HG02759 (cell line): Measurements from ENCODE around the gene DAZAP1.
"Not testable (repeated sequence)": the region's sequence is repeated elsewhere in the genome, so short reads cannot be mapped to it uniquely, and the experiment has no call there.

Experiments used
- ATAC-seq: cut with Tn5 transposase; IDR thresholded peaks from one replicate; pipeline ENCODE4 v1.9.1; 2021; ENCODE audit warnings: mild to moderate bottlenecking, moderate library complexity; ENCODE audit not compliant: unreplicated experiment

Gene DAZAP1

DNA sequence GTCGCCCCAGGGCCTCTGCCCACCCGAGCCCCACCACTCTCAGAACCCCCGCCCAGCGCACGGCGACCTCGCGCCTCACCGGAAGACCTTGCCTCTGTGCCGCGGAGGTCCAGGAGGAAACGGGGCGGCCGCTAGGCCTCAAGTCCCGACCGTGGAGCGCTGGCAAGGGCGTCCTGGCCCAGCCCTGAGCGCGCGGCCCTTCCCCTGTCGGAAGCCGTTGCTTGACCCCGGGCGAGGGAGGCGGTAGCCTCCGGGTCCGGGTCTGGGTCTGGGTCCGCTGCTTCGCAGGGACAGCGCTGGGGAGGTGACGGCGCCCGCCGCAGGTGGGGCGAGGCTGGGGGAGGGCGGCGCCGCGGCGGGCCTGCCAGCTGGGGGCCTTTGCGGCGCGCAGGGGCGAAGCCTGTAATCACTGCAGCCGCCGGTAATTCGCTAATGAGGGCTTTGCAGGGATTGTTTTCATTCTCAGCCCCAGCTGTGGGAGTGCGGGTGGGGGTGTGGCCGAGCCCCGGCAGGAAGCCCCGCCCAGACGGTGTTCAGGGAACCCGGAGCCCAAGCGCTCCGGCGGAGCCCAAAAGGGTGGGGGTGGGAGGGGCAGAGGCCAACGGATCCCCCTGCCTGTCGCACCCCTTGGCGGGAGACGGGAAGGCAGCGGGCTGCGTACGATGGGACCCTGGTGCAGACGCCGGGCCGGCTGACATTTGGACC is 63.1 kb downstream of the DAZAP1 start:
- no peak for ATAC-seq

DNA sequence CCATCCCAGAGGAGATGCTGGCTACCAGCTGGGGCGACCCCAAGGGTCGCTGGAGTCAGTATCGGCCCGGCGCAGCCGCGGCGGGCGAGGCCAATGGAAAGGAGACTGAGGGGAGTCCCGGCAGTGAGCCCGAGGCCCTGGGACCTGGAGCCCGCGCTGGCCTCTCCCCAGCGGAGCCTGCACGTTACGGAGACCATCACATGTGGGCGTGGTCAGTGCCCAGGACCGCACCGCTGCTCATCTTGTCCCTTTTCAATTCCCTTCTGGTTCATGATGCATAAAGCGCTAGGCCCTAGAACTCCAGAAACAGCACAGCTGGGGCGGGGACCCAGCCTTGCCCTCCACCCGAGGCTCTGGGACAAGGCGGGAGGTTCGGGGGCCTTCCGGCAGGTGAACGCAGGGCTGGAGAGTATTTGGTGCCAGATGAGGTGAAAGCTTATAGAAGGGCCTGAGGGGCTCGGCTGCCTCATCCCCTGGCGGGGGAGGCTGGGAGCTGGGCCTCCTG is 63.7 kb downstream of the DAZAP1 start:
- no peak for ATAC-seq

DNA sequence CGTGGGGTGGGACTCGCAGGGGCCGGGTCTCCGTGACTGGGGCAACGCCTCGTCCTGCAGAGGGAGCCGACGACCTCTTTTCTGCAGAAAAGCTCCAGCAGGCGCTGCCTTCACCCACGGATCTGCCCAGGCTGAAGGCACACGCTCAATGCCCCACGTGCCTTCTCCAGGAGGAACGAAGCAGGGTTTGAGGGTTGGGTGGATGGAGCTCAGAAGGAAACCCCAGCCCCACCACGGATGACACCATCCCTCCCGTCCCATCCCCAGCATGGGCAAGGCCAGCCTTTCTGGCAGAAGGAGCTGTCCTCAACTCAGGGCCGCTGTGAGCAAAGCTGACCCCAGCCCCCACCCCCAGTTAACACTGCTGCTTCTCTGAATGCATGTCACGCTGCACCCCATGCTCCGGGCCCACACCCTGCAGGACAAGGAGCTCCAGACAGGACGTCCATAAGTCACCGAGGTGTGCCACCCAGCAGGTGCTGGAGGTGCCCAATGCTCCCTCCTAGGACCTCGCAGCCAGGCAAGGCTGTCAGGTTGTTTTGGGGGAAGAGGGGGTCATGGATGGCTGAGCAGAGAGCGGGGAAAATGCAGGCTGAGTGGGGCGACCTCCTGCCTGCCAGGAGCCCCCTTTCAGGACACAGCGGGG is 64.3 kb downstream of the DAZAP1 start:
- ATAC-seq = no peak

DNA sequence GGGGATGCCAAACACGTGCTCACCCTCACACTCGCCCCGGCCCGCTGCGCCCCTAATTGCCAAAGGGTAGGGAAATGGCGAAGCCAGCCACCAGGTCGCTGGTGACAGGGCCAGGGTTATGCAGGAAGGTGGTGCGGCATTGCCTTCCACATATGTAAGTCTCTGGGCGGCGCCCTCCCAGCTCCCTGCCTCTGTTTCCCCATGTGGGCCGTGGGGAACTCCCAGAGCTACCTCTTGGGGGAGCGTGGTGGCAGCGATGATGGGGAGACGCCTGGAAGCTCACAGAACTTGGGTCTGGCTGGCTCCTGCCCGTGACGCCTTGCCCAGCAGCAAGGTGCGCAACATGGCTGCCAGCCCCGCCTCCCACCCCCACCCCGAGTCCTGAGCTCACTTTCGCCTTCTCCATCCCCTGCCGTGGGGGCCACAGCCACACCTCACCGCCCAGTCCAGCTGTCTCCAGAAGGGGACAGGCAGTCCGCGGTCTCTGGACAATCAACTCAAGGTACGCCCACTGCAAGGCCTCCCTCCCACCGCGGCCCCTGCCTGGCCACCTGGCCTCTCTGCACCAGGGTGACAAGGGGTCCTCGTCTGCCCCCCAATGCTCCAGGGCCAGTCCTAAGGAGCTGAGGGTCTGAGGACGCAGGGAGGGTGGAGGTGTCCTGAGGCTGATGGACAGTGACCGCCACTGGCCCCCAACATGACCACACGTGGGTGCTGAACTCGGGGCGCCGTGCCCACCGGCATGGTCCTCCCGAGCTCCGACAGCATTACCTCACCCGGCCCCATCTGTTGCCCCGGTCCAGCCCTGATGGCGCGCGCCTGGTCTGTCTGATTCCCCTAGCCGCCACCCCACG is 65.1 kb downstream of the DAZAP1 start:
- no peak for ATAC-seq

DNA sequence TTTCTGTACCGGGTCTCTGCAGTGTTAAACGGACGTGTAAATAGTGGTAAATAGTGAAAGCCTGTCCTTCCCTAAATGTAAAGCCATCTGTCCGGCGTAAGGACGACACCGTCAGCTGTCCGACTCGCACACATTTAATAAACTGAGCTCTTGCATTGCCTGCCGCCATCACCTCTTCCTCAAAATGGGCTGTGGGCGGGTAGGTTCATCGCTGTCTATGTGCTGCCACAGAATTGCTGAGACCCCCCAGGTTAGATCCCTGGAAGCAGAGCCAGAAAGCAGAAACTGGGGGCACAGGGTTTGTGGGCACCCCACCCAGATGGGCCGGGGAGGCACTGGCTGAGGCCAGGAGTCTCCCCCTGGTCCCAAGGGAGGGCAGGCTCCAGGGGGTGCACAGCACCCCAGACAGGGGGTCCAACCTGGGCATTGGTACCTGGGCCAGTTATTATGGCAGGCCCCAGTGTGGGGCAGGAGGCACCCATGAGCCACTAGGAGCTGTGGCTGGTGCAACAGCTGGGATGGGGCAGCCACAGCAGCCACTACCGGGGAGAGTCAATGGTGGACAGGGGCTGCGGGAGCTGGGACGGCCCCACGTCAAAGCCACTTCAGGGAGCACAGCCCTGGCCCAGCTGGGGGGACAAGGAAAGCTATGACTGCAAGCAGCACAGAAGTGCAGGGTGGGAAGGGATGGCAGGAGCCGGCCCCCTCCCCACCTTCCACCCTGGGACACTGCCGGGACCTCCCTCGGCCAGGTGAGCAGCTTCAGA is 65.9 kb downstream of the DAZAP1 start:
- no peak for ATAC-seq

DNA sequence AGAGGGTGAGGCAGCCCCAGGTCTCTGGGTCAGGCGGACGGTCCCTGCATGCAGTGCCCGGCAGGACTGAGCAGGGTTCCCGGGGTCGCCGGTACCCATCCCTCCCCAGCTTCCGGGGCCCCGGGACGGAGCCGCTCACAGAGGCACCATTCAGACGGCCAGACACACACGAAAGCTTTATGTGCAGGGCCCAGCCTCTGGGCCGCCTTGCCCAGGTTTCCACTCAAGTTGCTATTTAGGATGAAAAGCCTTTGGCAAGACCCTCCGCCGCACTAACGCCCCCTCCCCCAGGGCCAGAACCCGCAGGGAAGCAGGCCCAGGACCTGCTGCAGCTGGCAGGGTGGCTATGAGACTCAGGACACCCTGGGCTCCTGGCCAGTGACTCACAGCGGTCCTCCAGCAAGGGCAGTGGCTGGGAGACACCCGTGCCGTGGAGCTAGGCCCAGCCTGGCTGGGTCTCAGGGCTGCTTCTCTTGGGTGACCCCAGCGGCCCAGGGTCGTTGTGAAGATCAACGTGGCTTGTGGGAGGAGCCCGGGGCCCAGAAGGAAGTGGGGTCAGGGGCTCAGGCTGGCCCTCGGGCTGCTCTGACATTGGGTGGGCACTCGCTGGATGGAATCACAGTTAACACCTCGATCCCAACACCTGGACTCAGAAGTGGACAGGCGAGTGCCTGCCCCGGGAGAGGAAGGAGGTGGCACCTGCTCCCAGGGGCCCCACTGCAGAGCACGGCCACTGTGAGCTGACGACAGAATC is 66.8 kb downstream of the DAZAP1 start:
- no peak for ATAC-seq

DNA sequence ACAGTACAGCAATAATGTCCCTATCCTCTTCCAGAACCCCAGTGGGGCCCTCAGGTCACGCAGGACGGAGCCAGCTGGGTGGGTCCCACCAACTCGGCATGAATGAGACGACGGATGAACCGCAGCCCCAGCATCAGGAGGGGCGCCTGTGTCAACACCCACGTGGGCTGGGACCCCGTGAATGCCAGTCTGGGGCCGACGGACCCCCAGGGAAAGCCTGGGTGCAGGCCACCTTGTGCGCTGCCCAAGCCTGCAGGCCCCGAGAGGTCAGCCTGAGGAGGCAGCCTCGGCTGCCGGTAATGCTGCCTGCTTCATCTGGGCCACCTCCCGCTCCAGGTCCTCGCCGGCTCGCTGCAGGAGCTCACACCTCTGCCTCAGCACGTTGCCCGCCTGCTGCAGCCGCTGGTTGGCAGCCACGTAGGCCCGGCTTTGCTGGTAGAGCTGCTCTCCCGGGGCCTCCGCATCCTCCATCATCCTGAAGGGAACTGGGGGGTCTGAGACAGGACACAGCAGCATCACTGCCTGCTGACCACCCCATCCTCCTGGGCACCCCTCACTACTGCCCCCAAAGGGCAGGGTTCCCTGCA is 67.5 kb downstream of the DAZAP1 start:
- no peak for ATAC-seq

DNA sequence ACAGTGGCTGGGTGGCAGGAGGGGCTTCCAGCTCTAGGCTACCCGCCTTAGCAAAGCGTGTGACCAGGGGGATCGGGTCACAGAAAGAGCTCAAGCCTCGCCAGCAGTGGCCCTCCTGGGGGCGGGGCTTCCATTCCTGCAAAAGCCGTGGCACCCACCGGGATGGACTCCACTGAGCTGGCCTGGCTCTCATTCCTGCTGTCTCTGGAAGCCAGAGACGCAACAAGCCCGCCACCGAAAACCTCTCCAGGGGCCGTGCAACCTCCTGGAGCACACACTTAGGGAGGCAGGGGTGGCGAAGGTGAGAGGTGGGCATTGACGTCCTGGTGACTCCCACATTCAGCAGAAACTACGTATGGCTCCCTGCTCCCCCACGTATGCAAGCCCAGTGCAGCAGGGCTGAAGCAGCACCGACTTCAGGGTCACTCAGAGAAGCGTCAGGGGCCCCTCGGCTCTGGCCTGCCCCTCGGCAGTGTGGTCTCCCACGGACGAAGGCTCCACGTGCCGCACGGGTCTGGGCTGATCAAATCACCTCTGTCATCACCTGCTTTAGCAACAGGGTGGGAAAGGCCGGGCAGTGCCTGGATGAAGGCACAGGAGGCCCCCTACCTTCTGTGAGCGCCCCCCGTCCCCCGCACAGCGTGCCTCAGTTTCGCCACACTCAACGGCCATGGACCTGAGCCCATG is 68.5 kb downstream of the DAZAP1 start:
- ATAC-seq = no peak

DNA sequence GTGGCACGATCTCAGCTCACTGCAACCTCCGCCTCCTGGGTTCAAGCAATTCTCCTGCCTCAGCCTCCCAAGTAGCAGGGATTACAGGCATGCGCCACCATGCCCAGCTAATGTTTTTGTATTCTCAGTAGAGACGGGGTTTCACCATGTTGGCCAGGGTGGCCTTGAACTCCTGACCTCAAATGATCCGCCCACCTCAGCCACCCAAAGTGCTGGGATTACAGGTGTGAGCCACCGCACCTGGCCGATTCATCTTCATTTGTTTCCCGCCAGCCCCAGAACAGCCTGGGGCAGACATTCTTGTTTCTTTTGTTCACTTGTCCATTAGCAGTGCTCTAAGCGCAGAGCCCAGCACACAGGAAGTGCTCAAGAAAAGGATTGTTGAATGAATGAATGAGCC is 69.7 kb downstream of the DAZAP1 start:
- ATAC-seq = not testable (repeated sequence)

DNA sequence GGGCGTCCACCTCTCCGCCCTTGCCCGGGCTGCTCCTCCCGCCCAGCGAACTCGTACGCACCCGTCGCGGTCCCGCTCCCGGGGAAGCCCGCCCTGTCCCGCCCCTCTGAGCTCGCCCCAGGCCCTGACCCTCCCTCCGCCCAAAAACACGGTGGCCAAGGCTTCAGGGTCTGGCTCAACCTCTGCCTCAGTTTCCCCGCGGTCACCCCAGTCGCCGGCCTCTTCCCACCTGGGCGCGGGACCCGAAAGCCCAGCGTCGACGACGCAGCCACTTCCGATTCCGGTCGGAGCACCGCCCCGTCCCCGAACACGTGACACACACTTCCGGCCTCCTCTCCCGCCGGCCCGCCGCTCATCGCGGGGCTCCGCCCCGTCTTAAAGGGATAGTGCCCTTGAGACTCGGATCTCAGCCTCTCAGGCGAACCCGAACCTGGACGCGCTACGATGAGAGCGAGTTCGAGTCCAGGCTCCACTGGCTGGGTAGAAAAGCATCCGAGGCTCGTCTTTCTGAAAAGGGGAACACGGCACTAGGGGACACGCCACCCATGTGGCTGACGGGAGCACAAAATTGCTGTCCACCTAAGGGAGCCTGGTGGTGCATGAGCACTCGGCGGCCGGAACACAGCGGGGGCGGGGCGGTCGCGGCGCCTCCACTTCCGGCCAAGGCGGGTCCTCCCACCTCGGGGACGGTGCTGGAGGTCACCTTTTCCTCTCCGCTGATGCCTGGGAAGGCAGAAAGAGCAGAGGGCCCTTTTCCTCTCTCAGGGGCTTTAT is 71.7 kb downstream of the DAZAP1 start, which contains the start of gene C19orf25:
Gene C19orf25 (minus strand): TSS at position 282 of the 774 bp plus-strand sequence. CDS start 312 bp downstream, outside the sequence.
- peak; percentile 90 for ATAC-seq

DNA sequence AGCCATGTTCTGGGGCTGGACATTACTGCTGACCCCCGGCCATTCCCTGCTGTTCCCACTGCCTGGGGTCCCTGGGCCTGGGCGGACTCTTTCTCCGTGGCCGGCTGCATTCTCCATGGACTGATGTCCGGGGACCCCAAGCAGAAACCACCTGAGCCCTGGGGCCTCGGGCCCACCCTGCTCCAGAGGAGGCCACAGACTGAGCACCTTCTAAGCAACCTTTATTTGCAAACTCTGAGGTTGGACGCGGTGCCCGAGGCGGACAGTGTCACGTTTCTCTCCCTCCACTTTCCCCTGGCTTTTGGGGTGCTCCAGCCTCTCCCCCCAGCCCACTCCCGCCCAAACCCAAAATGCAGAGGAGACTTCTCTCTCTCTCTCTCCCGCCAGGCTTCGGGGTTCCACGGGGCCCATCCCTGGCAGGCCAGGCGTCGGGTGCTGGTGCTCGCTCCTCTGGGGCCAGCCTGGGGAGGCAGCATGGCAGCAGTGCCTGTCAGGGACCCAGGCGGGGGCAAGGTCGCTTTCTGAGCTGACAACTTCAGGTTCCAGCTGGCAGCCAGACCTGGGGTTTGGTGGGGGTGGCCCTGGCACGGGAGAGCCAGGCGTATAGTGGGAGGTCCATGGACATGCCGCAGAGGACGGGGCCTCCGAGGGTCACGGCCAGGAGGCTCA is 74.0 kb downstream of the DAZAP1 start:
- ATAC-seq = no peak

DNA sequence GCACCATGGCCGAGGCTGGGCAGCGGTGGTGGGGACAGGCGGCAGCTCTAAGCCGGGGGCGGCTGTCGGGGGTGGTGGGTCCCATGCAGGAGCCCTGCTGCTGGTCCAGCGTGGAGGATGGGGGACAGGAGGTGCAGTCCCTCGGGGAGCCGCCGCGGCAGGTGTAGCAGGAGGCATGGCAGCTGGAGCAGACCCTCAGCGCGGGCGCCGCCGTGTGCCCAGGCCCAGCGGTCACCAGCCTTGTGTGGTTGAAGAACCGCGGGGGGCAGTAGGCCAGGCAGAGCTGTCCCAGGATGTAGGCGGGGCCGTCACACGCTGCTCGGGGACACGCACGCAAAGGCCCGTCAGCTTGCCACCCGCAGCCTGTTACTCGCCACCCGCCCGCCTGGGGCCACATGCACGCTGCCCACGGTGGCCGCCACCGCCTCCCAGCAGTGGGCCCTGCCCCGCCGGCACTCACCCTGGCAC is 74.5 kb downstream of the DAZAP1 start:
- no peak for ATAC-seq

DNA sequence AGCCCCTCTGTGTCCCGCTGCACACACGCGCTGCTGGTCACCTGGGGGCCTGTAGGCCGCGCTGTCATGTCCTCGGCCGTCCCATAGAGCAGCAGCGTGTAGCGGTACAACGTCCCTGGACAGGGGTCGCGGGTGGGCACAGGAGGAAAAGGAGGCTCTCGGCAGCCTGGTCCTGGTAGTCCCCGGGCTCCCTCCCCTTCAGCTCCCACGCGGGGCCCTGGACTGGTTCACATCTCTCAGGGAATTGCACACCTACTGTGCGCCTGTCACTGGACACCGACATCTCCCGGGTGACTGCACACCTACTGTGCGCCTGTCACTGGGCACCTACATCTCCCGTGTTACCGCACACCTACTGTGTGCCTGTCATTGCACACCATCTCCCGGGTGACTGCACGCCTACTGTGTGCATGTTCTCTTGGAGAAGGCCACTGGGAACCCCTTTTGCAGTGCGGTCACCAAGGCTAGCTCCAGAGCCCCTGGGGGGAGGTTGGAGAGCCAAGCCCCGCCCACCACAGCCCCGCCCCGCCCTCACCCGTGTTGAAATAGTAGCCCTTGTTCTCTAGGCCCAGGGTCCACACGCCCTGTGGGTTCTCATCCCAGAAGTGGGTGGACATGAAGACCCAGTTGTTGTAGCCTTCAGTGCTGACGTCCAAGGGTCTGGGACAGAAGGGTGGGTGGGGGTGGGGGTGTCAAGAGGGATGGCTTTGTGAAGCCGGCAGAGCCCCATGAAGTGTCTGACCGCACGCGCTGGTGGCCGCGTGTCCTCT is 75.2 kb downstream of the DAZAP1 start:
- ATAC-seq = no peak

DNA sequence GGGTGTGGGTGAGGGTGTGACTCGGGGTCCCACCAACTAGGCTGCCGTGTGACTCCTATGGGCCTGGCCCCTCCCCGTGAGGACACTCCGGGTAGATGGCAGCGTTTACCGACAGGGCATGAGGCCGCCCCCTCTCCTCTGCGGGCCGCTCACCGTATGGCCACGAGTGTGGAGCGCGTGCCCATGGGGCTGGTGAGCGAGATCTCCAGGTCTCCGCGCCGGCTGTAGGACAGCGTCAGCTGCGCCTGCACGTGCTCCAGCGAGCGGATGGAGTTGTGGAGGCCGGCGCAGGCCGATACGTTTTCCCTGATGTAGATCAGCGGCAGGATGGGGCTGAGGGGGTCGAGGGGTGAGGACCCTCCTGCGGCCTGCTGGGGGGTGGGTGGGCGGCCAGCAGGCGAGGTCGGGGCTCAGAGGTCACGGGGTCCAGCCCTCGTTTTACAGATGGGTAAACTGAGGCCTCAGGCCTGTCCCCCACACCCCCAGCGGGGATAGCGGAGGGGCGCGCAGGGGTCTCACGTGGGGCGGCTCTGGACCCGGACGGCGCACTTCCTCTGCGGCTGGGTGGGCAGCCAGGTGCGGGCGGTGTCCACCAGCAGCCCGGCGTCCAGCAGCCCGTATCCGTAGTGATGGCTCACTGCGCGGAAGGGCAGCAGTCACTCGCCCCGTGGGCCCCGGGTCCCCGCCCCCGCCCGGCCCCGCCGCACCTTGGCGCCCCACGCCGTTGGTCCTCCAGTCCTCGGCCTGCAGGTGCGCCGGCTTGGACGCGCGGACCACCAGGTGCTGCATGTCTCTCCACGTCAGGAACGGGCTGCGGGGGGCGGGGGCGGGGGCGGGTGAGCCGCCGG is 76.0 kb downstream of the DAZAP1 start:
- no peak for ATAC-seq

DNA sequence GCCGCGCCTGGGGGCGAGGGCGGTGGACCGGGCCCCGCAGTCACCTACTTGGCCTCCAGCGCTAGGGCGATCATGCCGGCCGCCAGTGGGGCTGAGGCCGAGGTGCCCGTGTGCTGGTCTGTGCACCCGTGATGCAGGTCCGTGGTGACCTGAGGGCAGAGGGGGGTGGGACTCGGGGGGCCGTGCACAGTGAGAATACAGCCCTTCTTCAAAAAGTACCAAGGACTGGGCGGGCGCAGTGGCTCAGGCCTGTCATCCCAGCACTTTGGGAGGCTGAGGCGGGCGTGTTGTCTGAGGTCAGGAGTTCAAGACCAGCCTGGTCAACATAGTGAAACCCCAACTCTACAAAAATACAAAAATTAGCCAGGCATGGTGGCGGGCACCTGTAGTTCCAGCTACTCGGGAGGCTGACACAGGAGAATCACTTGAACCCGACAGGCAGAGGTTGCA is 76.6 kb downstream of the DAZAP1 start:
- ATAC-seq = no peak
